PC-3 (cell line): Measurements from ENCODE around the gene KRT31.

Experiments
- CTCF ChIP-seq: fragments of 300-600 bp; sonication (generic); conservative IDR thresholded peaks from 2 replicates; pipeline ENCODE4 v1.5.1; 2017; ENCODE audit warnings: antibody characterized with exemption, low read depth, mild to moderate bottlenecking, low read length
- EZH2 ChIP-seq: fragments of 300-600 bp; sonication (generic); IDR thresholded peaks from one replicate; pipeline ENCODE4 v1.6.1; 2017; ENCODE audit warnings: antibody characterized with exemption, mild to moderate bottlenecking, low read length; ENCODE audit not compliant: unreplicated experiment

DNA sequence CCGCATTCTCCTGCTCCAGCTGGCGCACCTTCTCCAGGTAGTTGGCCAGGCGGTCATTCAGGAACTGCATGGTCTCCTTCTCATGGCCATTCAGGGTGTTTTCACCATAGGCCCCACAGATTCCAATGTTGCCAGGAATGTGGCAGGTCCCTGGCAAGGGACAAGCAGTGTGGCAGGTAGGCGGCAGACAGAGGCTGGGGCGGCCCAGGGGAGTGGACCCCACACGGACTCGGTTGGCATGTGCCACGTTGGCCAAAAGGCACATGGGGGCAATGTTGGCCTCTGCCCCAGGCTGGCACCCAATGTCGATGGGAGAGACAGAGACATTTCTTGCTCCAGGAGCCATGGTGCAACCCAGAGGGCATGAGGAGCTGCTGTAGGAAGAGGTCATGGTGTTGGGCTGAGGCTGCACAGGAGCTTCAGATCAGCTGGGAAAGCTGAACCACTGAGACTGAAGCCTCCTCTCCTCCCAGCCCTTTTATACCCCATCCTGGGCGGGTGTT, 43.2 kb upstream of the KRT31 start, which contains the start of gene KRT38:
- TF ChIP-seq CTCF (no peak), EZH2 (no peak)
